Muscle layer of colon (tissue), 2 donors: ENCODE data around the gene A1BG.
"Not testable (repeated sequence)": the region's sequence is repeated elsewhere in the genome, so short reads cannot be mapped to it uniquely, and the experiment has no call there.

ENCODE experiments used
- H3K27ac ChIP-seq: one replicate; pipeline ENCODE4 v1.7.0; 2013; ENCODE audit warnings: low read depth, mild to moderate bottlenecking, low read length, moderate library complexity
- H3K27me3 ChIP-seq, 2 donors: one replicate each; pipeline ENCODE4 v1.7.0; 2013; ENCODE audit warnings: low read length in 2 of 2, mild to moderate bottlenecking in 2 of 2; ENCODE audit not compliant: insufficient read depth in 2 of 2, control insufficient read depth in 1 of 2
- H3K36me3 ChIP-seq: one replicate; pipeline ENCODE4 v1.7.0; 2013; ENCODE audit warnings: mild to moderate bottlenecking, low read length; ENCODE audit not compliant: insufficient read depth
- H3K4me1 ChIP-seq: one replicate; pipeline ENCODE4 v1.7.0; 2013; ENCODE audit warnings: mild to moderate bottlenecking, low read length; ENCODE audit not compliant: insufficient read depth
- H3K4me3 ChIP-seq, 2 donors: one replicate each; pipeline ENCODE4 v1.7.0; 2013; ENCODE audit warnings: low read length in 2 of 2, low read depth in 1 of 2, mild to moderate bottlenecking in 1 of 2, moderate library complexity in 1 of 2
- H3K9ac ChIP-seq: one replicate; pipeline ENCODE4 v1.7.0; 2013; ENCODE audit warnings: low read length
- H3K9me3 ChIP-seq: one replicate; pipeline ENCODE4 v1.7.0; 2013; ENCODE audit warnings: mild to moderate bottlenecking, low read length
- donor health status: abdominal sarcoma.
- donor health status: Adenocarcinoma of cecum.

A1BG gene

DNA sequence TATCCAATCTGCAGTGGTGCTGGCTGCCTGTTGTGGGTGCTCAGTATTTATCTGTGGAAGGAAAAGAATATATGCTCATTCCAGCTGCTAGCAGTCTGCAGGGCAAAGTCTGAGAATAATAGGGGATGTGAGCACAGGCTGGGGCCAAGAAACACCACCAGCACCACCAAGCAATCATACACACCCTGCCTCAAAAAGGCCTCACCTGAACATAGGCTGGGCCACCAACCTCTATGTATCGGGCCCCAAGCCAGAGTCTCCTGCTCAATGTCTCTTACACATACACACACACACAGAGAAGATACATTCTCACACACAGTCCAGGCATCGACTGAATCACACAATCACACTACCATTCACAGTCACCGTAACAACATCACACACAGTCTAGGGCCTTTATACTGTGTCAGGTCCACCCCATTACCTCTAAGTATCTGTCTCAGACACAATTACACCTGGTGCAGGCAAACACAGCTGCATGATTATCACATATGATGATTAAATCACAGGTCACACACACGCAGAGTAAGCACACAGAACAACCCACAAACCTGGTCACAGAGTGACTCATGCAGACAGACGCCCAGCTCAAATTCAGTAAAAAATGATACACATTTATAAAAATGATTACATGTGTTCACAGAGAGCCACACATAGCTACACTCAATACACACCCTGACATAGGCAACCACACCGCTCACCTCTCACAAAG, 27.8 kb downstream of the A1BG start:
- Histone ChIP-seq H3K36me3 (no peaks in the 10 kb centered on the region), H3K9ac (peak overlapping the region; percentile 72), H3K27ac (no peak overlapping the region), H3K4me1 (peaks cover 22% of the 10 kb centered on the region), H3K27me3 (no peaks in the 10 kb centered on the region), H3K9me3 (no peaks in the 10 kb centered on the region), H3K4me3 (peak overlapping the region; percentile 72 to 80)

GRCh38 chr19:58319241-58319640, 34.1 kb downstream of the A1BG start:
- Histone ChIP-seq H3K4me1 (no peaks in the 10 kb centered on the region), H3K9ac (no peak overlapping the region), H3K36me3 (peaks cover 28% of the 10 kb centered on the region), H3K27me3 (no peaks in the 10 kb centered on the region), H3K4me3 (no peak overlapping the region), H3K9me3 (no peaks in the 10 kb centered on the region), H3K27ac (no peak overlapping the region)

GRCh38 chr19:58318297-58318696, 35.0 kb downstream of the A1BG start:
- H3K27me3 ChIP-seq: no peaks in the 10 kb centered on the region
- H3K36me3 ChIP-seq: peaks cover 36% of the 10 kb centered on the region
- H3K9me3 ChIP-seq: no peaks in the 10 kb centered on the region
- no peak overlapping the region for H3K27ac ChIP-seq
- H3K9ac ChIP-seq: no peak overlapping the region
- no peaks in the 10 kb centered on the region for H3K4me1 ChIP-seq
- H3K4me3 ChIP-seq: no peak overlapping the region

DNA sequence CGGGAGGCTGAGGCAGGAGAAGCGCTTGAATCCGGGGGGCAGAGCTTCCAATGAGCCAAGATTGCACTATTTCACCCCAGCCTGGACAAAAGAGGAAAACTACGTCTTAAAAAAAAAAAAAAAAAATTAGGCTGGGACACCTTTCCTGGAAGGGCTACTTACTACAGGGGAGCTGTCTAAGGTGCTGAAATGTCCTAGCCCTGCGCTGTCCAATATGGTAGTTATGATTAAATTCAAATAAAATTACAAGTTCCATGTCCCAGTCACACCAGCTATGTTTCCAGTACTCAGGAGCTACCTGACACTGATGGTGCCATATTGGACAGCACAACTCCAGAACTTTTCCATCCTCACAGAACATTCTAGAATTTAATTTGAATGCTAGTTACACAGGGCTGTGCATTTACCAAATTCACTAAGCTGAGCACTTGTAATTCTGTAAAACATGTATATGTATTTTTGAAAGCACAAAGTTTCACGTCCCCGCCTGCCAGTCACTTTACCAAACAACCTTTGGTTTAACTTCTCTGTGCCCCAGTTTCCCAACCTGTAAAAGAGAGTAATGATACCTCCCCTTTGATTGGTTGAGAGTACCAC, 35.7 kb downstream of the A1BG start:
- no peak overlapping the region for H3K9ac ChIP-seq
- no peaks in the 10 kb centered on the region for H3K4me1 ChIP-seq
- H3K9me3 ChIP-seq: no peaks in the 10 kb centered on the region
- no peaks in the 10 kb centered on the region for H3K27me3 ChIP-seq
- no peak overlapping the region for H3K4me3 ChIP-seq
- H3K36me3 ChIP-seq: peaks cover 42% of the 10 kb centered on the region
- H3K27ac ChIP-seq: no peak overlapping the region

DNA sequence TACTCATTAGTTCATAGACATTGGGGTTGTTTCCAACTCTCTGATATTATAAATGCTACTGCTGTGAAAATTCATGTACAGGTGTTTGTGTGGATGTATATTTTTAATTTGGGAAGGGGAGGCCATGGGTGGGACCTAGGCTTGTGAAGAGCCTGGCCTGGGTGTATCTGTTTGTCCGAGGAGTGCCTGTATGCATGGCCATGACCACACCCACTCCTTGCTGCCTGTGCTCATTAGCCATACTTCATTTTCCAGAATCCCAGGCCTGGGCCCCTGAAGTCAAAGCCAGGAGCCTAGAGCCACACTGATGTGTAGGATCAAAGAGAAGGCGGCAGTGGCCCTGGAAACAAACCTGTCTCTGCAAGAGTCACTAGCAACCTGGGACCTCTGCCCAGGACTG, 37.7 kb downstream of the A1BG start:
- H3K9me3 ChIP-seq: no peaks in the 10 kb centered on the region
- no peak overlapping the region for H3K27ac ChIP-seq
- H3K36me3 ChIP-seq: peaks cover 57% of the 10 kb centered on the region
- no peaks in the 10 kb centered on the region for H3K27me3 ChIP-seq
- no peaks in the 10 kb centered on the region for H3K4me1 ChIP-seq
- no peak overlapping the region for H3K9ac ChIP-seq
- no peak overlapping the region for H3K4me3 ChIP-seq

DNA sequence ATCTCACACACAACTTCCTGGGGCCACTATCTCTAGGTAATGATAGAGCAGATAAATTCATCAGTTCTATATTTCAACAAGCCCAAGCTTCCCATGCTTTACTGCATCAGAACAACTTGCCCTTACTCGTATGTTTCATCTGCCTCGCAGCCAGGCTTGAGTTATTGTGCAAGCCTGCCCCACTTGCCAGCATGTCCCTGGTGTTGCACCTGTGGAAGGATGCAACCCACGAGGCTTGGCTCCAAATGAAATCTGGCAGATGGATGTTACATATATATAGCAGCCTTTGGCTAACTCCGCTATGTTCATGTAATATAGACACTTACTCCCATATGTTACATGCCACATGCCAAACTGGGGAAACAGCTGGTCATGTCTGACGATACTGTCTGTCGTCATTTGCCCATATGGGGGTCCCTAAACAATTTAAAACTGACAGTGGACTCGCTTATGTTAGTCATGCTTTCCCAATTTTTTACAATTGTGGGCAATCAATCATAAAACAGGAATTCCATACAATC, 41.9 kb downstream of the A1BG start:
- Histone ChIP-seq H3K9ac (no peak overlapping the region), H3K27ac (no peak overlapping the region), H3K4me3 (no peak overlapping the region), H3K9me3 (no peaks in the 10 kb centered on the region), H3K27me3 (no peaks in the 10 kb centered on the region), H3K4me1 (peaks cover under 1% of the 10 kb centered on the region), H3K36me3 (peaks cover 57% of the 10 kb centered on the region)

- H3K4me1 ChIP-seq, H3K9ac ChIP-seq, H3K9me3 ChIP-seq, H3K27me3 ChIP-seq, H3K4me3 ChIP-seq, H3K27ac ChIP-seq: not testable (repeated sequence)
- H3K36me3 ChIP-seq: peaks cover 55% of the 10 kb centered on the region
These were observed 42.6 kb downstream of the A1BG start for GRCh38 chr19:58310685-58311084.

DNA sequence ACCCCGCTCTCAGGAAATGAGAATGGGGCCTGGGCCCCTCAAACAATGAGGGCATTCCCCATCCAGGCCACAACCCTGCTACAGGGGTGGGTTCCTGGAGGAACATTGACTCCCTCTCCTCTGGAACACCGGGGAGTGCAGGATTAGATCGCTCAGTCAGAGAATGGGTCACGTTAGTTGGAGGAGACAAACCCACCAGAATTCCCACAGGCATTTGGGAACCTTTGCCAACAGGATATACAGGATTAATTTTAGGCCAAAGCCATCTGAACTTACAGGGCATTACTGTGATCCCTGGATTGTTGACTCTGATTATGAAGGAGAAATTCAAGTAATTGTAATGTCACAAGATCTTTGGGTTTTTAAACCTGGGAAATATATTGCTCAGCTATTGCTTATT, 45.6 kb downstream of the A1BG start:
- Histone ChIP-seq H3K36me3 (peaks cover 30% of the 10 kb centered on the region), H3K4me1 (peaks cover 14% of the 10 kb centered on the region), H3K27me3 (no peaks in the 10 kb centered on the region), H3K9ac (no peak overlapping the region), H3K27ac (no peak overlapping the region), H3K4me3 (no peak overlapping the region), H3K9me3 (no peaks in the 10 kb centered on the region)

- Histone ChIP-seq H3K27ac (peak overlapping the region; percentile 72), H3K27me3 (no peaks in the 10 kb centered on the region), H3K9ac (peak overlapping the region; percentile 68), H3K9me3 (no peaks in the 10 kb centered on the region), H3K36me3 (peaks cover 16% of the 10 kb centered on the region), H3K4me1 (peaks cover 14% of the 10 kb centered on the region), H3K4me3 (peak overlapping the region; percentile 89 to 95)
These were observed 47.4 kb downstream of the A1BG start for GRCh38 chr19:58305932-58306323.

GRCh38 chr19:58305065-58305931, 48.0 kb downstream of the A1BG start, which contains the start of gene ERVK3-1:
Gene ERVK3-1 (plus strand): TSS chr19:58305377. CDS start chr19:58312169, 6,792 bp downstream.
- H3K36me3 ChIP-seq: peaks cover 22% of the 10 kb centered on the region
- H3K9me3 ChIP-seq: no peaks in the 10 kb centered on the region
- H3K27me3 ChIP-seq: no peaks in the 10 kb centered on the region
- peak within 1 kb of the TSS; percentile 89 to 95 for H3K4me3 ChIP-seq
- H3K4me1 ChIP-seq: peaks cover 14% of the 10 kb centered on the region
- H3K27ac ChIP-seq: peak within 1 kb of the TSS; percentile 72
- peak within 1 kb of the TSS; percentile 68 for H3K9ac ChIP-seq

DNA sequence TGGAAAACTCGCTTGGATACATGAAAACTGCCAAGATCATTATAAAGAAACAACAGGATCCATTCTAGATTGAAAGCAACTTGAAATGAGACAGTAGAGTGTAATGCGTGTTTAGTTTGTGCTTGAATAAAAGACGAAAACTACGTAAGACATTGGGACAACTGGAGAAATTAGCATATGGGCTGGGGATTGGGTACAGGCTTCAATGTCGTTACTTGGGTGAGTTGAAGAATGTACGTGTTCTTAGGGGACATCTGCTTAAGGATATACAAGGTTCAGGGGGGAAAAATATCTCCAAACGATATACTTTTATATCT, 48.6 kb downstream of the A1BG start:
- Histone ChIP-seq H3K9ac (peak overlapping the region; percentile 60), H3K36me3 (peaks cover 28% of the 10 kb centered on the region), H3K4me3 (peak overlapping the region; percentile 40 to 89), H3K27me3 (no peaks in the 10 kb centered on the region), H3K9me3 (no peaks in the 10 kb centered on the region), H3K4me1 (peaks cover 14% of the 10 kb centered on the region), H3K27ac (peak overlapping the region; percentile 57)
